HG03139 (cell line): Measurements from ENCODE around the gene NDUFA6.
"Not testable (repeated sequence)": the region's sequence is repeated elsewhere in the genome, so short reads cannot be mapped to it uniquely, and the experiment has no call there.

Experiments
- ATAC-seq: cut with Tn5 transposase; IDR thresholded peaks from one replicate; pipeline ENCODE4 v1.9.1; 2021; ENCODE audit not compliant: unreplicated experiment

NDUFA6 gene

DNA sequence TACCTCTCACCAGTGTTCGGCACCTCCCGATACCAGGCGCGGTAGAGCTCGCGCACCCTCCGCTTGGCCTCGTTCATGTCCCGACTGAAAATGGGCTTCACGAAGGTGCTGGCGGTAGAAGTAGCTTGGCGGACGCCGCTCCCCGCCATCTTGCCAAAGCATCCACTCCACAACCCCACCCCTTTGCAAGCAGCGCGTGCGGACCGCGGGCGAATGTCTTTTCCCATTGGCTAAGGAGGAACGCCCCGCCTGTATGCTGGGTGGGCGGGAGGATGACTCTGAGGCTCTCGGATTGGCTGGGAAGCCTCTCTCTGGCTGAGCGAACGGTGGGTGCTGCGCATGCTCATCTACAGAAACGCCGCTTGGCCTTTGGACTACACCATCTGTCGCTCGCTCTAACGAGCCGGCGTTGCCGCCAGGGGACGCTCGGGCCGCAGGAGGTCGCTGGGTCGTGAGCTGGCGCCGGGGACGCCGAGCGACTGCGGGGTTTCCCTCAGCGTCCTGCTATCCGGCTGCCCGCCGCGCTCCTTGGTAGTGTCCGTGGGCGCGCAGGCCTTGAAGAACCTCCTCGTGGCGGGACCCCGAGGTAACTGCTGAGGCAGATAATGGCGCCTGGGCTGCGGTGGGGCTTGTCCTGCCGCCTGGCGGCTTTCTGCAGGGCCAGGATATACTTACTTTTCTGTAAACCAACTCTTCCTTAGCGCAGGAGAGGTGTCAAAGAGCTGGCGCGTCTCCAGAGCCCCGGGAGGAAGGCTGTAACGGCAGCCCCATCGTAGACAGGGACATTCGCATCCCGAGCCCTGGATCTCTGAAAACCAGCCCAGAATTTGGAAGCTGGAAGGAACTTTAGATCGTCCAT is at the start of gene NDUFA6:
Gene NDUFA6, minus strand, starts transcription at position 177 of the 859 bp plus-strand sequence. Its CDS starts 28 bp downstream, at position 149.
- peak; percentile 94 for ATAC-seq

DNA sequence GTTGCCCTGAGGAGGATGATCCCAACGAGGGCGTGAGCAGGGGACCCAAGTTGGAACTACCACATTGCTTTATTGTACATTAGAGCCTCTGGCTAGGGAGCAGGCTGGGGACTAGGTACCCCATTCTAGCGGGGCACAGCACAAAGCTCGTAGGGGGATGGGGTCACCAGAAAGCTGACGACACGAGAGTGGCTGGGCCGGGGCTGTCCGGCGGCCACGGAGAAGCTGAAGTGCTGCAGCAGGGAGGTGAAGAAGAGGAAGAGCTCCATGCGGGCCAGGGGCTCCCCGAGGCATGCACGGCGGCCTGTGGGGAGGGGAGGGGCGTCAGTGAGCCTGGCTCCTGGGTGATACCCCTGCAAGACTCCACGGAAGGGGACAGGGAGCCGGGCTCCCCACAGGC is 49.6 kb upstream of the NDUFA6 start:
- not testable (repeated sequence) for ATAC-seq

DNA sequence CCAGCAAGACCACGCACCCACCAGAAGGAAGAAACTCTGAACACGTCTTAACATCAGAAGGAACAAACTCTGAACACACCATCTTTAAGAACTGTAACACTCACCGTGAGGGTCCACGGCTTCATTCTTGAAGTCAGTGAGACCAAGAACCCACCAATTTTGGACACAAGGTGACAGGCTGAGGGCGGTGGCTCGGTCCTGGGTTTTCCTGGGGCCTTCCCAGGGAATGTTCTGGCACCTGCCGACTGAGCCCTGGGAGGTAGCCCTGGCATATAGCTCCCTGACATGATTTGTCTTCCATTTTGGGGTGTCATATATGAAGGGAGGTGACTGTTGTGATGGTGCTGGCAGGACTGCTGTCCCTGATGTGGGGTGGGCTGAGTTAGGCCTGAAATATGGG is 48.9 kb upstream of the NDUFA6 start:
- ATAC-seq: not testable (repeated sequence)

GRCh38 chr22:42138972-42139371 is 48.4 kb upstream of the NDUFA6 start:
- no peak for ATAC-seq

- no peak for ATAC-seq
Measured at GRCh38 chr22:42138122-42138770, 47.7 kb upstream of the NDUFA6 start.

DNA sequence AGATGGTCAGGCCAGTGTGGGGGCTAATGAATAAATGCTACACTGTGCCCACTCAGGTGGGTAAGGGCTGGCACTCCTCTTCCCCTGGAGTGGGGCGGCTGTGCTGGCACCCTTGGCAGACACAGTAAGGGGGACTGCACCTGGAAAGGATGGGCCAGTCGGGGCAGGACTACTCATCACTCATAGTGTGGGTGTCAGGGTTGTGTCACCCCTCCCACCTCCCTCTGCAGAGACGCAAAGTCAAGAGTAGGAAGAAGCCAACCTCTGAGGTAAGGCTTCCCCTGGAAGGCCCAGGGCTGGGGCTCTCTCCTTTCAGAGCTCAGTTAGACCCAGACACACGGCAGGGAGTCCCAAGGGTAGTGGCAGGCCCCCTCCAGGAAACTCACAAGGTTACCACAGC is 45.1 kb upstream of the NDUFA6 start:
- not testable (repeated sequence) for ATAC-seq

DNA sequence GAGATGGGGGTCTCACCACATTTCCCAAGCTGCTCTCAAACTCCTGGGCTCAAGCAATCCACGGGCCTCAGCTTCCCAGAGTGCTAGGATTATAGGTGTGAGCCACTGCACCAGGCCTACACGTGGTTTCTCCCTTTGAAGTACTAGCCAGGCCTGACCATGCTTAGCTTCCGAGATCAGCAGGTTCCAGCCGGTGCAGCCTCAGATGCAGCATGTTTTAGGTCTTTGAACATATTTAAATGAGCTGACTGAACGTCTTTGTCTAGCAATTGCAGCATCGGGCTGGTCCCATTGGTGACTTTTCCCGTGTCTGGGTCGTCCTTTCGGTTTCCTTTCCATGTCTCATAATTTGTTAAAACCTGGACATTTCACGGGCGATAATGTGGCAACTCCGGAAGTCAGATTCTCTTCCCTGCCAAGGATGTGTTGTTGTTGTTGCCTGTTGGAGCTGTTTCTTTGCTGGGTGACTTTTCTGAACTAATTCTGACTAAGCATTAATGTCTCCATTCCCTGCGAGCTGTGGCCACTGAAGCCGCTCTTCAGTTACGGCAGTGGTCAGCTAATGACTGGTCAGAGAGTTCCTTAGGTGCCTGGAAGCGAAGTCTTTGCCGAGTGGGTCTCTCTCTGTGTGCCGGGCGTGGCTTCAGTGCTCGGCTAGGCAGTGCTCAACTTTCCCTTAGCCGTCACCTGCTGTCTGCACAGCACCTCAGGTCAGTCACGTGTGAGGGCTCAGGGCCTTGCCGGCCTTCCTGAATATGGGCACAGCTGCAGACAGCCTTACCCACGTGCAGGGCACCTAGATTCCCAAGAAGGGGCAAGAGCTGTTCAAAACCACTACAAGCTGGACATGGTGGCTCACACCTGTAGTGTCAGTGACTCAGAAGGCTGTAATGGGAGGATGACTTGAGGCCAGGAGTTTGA is 43.8 kb upstream of the NDUFA6 start:
- no peak for ATAC-seq

DNA sequence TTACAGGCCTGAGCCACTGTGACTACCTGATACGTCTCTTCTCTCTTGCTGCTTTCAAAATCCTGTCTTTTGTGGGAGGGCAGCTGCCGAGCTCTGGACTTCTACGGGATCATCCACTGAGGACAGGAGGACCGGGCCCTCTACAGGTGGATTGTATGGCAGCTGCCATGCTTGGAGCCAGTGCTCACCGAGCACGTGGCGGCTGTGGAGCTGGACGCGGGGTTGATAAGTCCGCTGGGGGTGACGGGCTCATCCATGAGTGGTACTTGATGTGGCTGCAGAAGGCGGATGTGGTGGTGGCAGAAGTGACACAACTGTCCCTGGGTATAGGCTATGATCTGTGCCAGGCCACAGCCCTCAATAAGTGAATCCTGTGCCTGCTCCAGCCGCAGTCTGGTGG is 41.9 kb upstream of the NDUFA6 start:
- ATAC-seq: no peak

- ATAC-seq: no peak
Measured at GRCh38 chr22:42131562-42131961, 41.0 kb upstream of the NDUFA6 start.

GRCh38 chr22:42130639-42131431 is 40.3 kb upstream of the NDUFA6 start, which contains the start of gene CYP2D6:
TSS of gene CYP2D6 (minus strand) at chr22:42130810. CDS start at chr22:42130791, 19 bp downstream.
- not testable (repeated sequence) for ATAC-seq

DNA sequence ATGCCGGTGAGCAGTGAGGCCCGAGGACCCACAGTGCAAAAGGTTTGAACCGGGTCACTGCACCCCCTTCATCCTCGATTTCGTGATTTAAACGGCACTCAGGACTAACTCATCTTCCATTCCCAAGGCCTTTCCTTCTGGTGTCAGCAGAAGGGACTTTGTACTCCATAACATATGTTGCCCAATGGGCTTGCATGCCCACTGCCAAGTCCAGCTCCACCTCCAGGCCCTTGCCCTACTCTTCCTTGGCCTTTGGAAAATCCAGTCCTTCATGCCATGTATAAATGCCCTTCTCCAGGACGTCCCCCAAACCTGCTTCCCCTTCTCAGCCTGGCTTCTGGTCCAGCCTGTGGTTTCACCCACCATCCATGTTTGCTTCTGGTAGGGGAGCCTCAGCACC is 39.6 kb upstream of the NDUFA6 start:
- ATAC-seq: not testable (repeated sequence)

DNA sequence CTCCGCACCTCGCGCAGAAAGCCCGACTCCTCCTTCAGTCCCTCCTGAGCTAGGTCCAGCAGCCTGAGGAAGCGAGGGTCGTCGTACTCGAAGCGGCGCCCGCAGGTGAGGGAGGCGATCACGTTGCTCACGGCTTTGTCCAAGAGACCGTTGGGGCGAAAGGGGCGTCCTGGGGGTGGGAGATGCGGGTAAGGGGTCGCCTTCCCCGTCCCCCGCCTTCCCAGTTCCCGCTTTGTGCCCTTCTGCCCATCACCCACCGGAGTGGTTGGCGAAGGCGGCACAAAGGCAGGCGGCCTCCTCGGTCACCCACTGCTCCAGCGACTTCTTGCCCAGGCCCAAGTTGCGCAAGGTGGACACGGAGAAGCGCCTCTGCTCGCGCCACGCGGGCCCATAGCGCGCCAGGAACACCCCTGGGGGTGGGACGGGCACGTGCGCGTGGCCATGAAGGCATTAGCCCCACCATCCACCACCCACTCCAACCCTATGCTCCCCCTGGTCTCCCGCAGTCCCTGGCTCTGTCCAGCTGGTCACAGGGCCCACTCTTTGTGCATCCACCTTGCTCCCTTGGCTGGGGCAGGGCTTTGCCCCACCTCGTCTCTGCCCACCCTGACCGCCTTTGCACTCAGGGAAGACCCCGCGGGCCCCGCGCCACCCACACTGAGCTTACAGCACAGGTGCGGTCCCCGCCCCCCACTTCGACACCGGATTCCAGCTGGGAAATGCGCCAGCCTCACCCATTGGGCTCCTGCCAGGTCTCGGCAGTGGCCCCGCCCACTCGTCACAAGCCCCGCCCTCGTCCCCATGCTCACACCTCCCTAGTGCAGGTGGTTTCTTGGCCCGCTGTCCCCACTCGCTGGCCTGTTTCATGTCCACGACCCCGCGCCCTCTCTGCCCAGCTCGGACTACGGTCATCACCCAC is 38.5 kb upstream of the NDUFA6 start:
- not testable (repeated sequence) for ATAC-seq

DNA sequence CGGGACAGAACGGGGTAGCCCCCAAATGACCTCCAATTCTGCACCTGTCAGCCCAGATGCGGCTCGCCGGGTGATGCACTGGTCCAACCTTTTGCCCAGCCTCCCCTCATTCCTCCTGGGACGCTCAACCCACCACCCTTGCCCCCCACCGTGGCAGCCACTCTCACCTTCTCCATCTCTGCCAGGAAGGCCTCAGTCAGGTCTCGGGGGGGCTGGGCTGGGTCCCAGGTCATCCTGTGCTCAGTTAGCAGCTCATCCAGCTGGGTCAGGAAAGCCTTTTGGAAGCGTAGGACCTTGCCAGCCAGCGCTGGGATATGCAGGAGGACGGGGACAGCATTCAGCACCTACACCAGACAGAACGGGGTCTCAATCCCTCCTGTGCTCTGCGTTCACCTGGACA is 37.4 kb upstream of the NDUFA6 start:
- ATAC-seq: not testable (repeated sequence)

- no peak for ATAC-seq
Measured at GRCh38 chr22:42127606-42128005, 37.0 kb upstream of the NDUFA6 start.

- not testable (repeated sequence) for ATAC-seq
Measured at GRCh38 chr22:42123529-42123928, 33.0 kb upstream of the NDUFA6 start.

- ATAC-seq: not testable (repeated sequence)
Measured at GRCh38 chr22:42120231-42121021, 29.9 kb upstream of the NDUFA6 start.

GRCh38 chr22:42116848-42117424 is 26.4 kb upstream of the NDUFA6 start:
- no peak for ATAC-seq

- ATAC-seq: not testable (repeated sequence)
Measured at GRCh38 chr22:42115420-42115830, 24.9 kb upstream of the NDUFA6 start.
